Tibial nerve (tissue), 4 donors: ENCODE data around the gene IPO4. TPM values are rescaled to one million over a fixed set of nuclear protein-coding genes. Genes with fewer than 3 reads are reported as not detected.
A peak's percentile ranks its signal among the peaks of the same experiment; 100 is the strongest.

Experiments used
- DNase-seq, 2 donors: peaks; one replicate each; pipeline ENCODE4 v3.0.0-alpha.2; 2019; ENCODE audit warnings: low spot score in 2 of 2
- H3K27ac ChIP-seq, 4 donors: fragments of 200-600 bp; sonication (generic) in 3 of 4; one replicate each; pipeline ENCODE4 v1.5.1; 2017 to 2019; ENCODE audit warnings: mild to moderate bottlenecking in 1 of 4
- H3K27me3 ChIP-seq, 2 donors: fragments of 200-600 bp; sonication (generic) in 1 of 2; one replicate each; pipeline versions ENCODE4 v1.5.1 to v1.6.0; 2017 to 2019
- H3K36me3 ChIP-seq, 3 donors: fragments of 200-600 bp; sonication (generic); one replicate each; pipeline ENCODE4 v1.5.1; 2018 to 2019
- H3K4me1 ChIP-seq, 4 donors: fragments of 200-600 bp; sonication (generic) in 3 of 4; one replicate each; pipeline ENCODE4 v1.5.1; 2017 to 2019
- H3K4me3 ChIP-seq, 4 donors: fragments of 200-600 bp; sonication (generic) in 3 of 4; one replicate each; pipeline ENCODE4 v1.5.1; 2017 to 2019; ENCODE audit warnings: mild to moderate bottlenecking in 1 of 4, moderate library complexity in 1 of 4
- H3K9me3 ChIP-seq, 4 donors: fragments of 200-600 bp; sonication (generic) in 3 of 4; one replicate each; pipeline ENCODE4 v1.5.1; 2017 to 2019
- CTCF ChIP-seq, 5 experiments: fragments of 200-600 bp in 3 of 5; fragments of 450-650 bp in 2 of 5; sonication (generic) in 3 of 5; IDR thresholded peaks; one replicate each; pipeline ENCODE4 v1.5.1; 2016 to 2019; ENCODE audit warnings: antibody characterized with exemption in 5 of 5, mild to moderate bottlenecking in 3 of 5, moderate library complexity in 2 of 5
- EP300 ChIP-seq, 2 donors: sonication (generic); formaldehyde crosslinking; IDR thresholded peaks; one replicate each; pipeline ENCODE4 v1.6.1; 2017; ENCODE audit warnings: antibody characterized with exemption in 2 of 2, mild to moderate bottlenecking in 1 of 2
- POLR2A ChIP-seq, 2 donors: fragments of 450-650 bp; IDR thresholded peaks; one replicate each; pipeline ENCODE4 v1.6.1; 2017; ENCODE audit warnings: antibody characterized with exemption in 2 of 2, mild to moderate bottlenecking in 2 of 2, moderate library complexity in 2 of 2
- WGBS, 2 donors: methylation state at CpG; one replicate each; pipeline ENCODE4 v1.1.5; 2018; 5-methylcytosine and 5-hydroxymethylcytosine counted together
- total RNA-seq, 4 donors: library from RNA; depleted of rRNA; stranded (reverse); fragments of >200 nt; gene quantifications; one replicate each; pipeline ENCODE4 v1.1.0, GENCODE V29; 2016

The IPO4 gene
- total RNA-seq, 4 donors from 2014 or later = 19.4 to 88.5 (median 26.9) TPM

GRCh38 chr14:24215495-24216344 lies 27.1 kb upstream of the IPO4 start, which contains the start of gene MDP1:
Gene MDP1, minus strand, starts transcription at chr14:24216066. Its CDS starts 111 bp downstream, at chr14:24215955.
- Histone ChIP-seq H3K27me3 (no peaks in the 10 kb centered on the region), H3K36me3 (peaks cover 0 to 24% (median 0%) of the 10 kb centered on the region in 3 donors), H3K4me1 (peaks cover 0 to 41% (median 25%) of the 10 kb centered on the region in 4 donors), H3K27ac (peak within 1 kb of the TSS; percentile 83 to 98 (median 92)), H3K4me3 (peak within 1 kb of the TSS; percentile 70 to 89 (median 79)), H3K9me3 (no peaks in the 10 kb centered on the region)
- peak; percentile 77 to 82 for DNase-seq
- WGBS, 2 donors = 1% methylated on average over 40 of the region's 40 CpGs
- TF ChIP-seq POLR2A (IDR thresholded peaks at IDR 0.05) (peak; percentile 44 to 77), EP300 (IDR thresholded peaks at IDR 0.05) (peak; percentile 25 to 95), CTCF (IDR thresholded peaks at IDR 0.05) (peak; percentile 39 to 70 (median 60))

GRCh38 chr14:24213866-24214662 lies 25.4 kb upstream of the IPO4 start:
- WGBS, 2 donors = 92% methylated on average over 7 of the region's 7 CpGs
- peak overlapping the region; percentile 55 to 89 (median 70) for H3K4me3 ChIP-seq

GRCh38 chr14:24212924-24213865 lies 24.6 kb upstream of the IPO4 start, which contains the start of gene CHMP4A:
Gene CHMP4A, minus strand, starts transcription at chr14:24213488. Its CDS starts 49 bp downstream, at chr14:24213439.
- H3K27ac ChIP-seq = peak within 1 kb of the TSS; percentile 79 to 98 (median 94)
- DNase-seq = peak; percentile 94 to 96
- peak in 2 of 5 experiments; percentile 48 to 51 for TF ChIP-seq CTCF (IDR thresholded peaks at IDR 0.05)
- peak; percentile 89 to 91 for TF ChIP-seq POLR2A (IDR thresholded peaks at IDR 0.05)
- TF ChIP-seq EP300 (IDR thresholded peaks at IDR 0.05) = peak; percentile 62 to 98
- no peaks in the 10 kb centered on the region for H3K27me3 ChIP-seq
- H3K36me3 ChIP-seq = peaks cover 0 to 49% (median 15%) of the 10 kb centered on the region in 3 donors
- WGBS, 2 donors = 0 to 1% methylated on average over 44 to 52 of the region's 53 CpGs
- H3K9me3 ChIP-seq = no peaks in the 10 kb centered on the region
- H3K4me1 ChIP-seq = peaks cover 0 to 41% (median 25%) of the 10 kb centered on the region in 4 donors
- peak within 1 kb of the TSS; percentile 55 to 89 (median 70) for H3K4me3 ChIP-seq

More at GRCh38 chr14:24213866-24214662, 25.4 kb upstream of the IPO4 start:
- no peak for DNase-seq
- no peaks in the 10 kb centered on the region for H3K27me3 ChIP-seq
- H3K27ac ChIP-seq = peak overlapping the region; percentile 79 to 98 (median 94)
- no peaks in the 10 kb centered on the region for H3K9me3 ChIP-seq
- peaks cover 0 to 41% (median 25%) of the 10 kb centered on the region in 4 donors for H3K4me1 ChIP-seq
- H3K36me3 ChIP-seq = peaks cover 0 to 41% (median 15%) of the 10 kb centered on the region in 3 donors
- TF ChIP-seq POLR2A (IDR thresholded peaks at IDR 0.05) (no peak), EP300 (IDR thresholded peaks at IDR 0.05) (no peak), CTCF (IDR thresholded peaks at IDR 0.05) (no peak)

GRCh38 chr14:24211311-24211710 lies 22.7 kb upstream of the IPO4 start:
- Histone ChIP-seq H3K27me3 (no peaks in the 10 kb centered on the region), H3K4me1 (peaks cover 0 to 40% (median 25%) of the 10 kb centered on the region in 4 donors), H3K27ac (no peak overlapping the region), H3K9me3 (no peaks in the 10 kb centered on the region), H3K4me3 (no peak overlapping the region), H3K36me3 (peaks cover 0 to 52% (median 22%) of the 10 kb centered on the region in 3 donors)
- 89 to 93% methylated on average over 6 of the region's 6 CpGs for WGBS, 2 donors
- TF ChIP-seq POLR2A (IDR thresholded peaks at IDR 0.05) (no peak), CTCF (IDR thresholded peaks at IDR 0.05) (no peak), EP300 (IDR thresholded peaks at IDR 0.05) (no peak)
- DNase-seq = no peak
